OCI-LY1 (cell line): ENCODE data around the gene MACROD2.

Experiments used
- H2AFZ ChIP-seq: fragments of 200-600 bp; sonication (generic), shearing (Covaris generic); 2 replicates; pipeline ENCODE4 v1.6.0; 2014; ENCODE audit warnings: antibody characterized with exemption, mild to moderate bottlenecking, low read length
- H3F3A ChIP-seq: fragments of 200-600 bp; sonication (generic), shearing (Covaris generic); 2 replicates; pipeline ENCODE4 v1.6.0; 2014; ENCODE audit warnings: mild to moderate bottlenecking, antibody characterized with exemption, low read length, moderate library complexity; ENCODE audit not compliant: insufficient read depth
- H3K27ac ChIP-seq: fragments of 200-600 bp; sonication (generic); 2 replicates; pipeline ENCODE4 v1.5.1; 2014; ENCODE audit warnings: low read length, mixed run types, mild to moderate bottlenecking, low read depth; ENCODE audit not compliant: poor library complexity, severe bottlenecking
- H3K27me3 ChIP-seq: fragments of 200-600 bp; sonication (generic); 2 replicates; pipeline ENCODE4 v1.6.0; 2014; ENCODE audit warnings: antibody characterized with exemption, mild to moderate bottlenecking, low read length, moderate library complexity; ENCODE audit not compliant: insufficient read depth
- H3K36me3 ChIP-seq: fragments of 200-600 bp; sonication (generic); 2 replicates; pipeline ENCODE4 v1.6.1; 2014; ENCODE audit warnings: mild to moderate bottlenecking, antibody characterized with exemption, low read length, moderate library complexity, mixed read lengths; ENCODE audit not compliant: insufficient read depth
- H3K4me1 ChIP-seq: fragments of 200-600 bp; sonication (generic); 2 replicates; pipeline ENCODE4 v1.5.1; 2014; ENCODE audit warnings: mild to moderate bottlenecking, low read length, moderate library complexity; ENCODE audit not compliant: insufficient read depth, severe bottlenecking
- H3K4me2 ChIP-seq: fragments of 200-600 bp; sonication (generic), shearing (Covaris generic); 2 replicates; pipeline ENCODE4 v1.6.1; 2014; ENCODE audit warnings: low read length
- H3K4me3 ChIP-seq: fragments of 200-600 bp; sonication (generic); 2 replicates; pipeline ENCODE4 v1.5.1; 2014; ENCODE audit warnings: low read length, low read depth, mild to moderate bottlenecking, mixed read lengths; ENCODE audit not compliant: poor library complexity, severe bottlenecking
- H3K79me2 ChIP-seq: fragments of 200-600 bp; shearing (Covaris generic); 2 replicates; pipeline ENCODE4 v1.6.1; 2016; ENCODE audit warnings: mixed run types, low read length, mixed read lengths; ENCODE audit not compliant: insufficient read depth
- H3K9ac ChIP-seq: fragments of 200-600 bp; sonication (generic), shearing (Covaris generic); 2 replicates; pipeline ENCODE4 v1.6.1; 2014; ENCODE audit warnings: mild to moderate bottlenecking, low read length, mixed read lengths
- H3K9me2 ChIP-seq: fragments of 200-600 bp; sonication (generic), shearing (Covaris generic); 2 replicates; pipeline ENCODE4 v1.6.1; 2014; ENCODE audit warnings: low read depth, mild to moderate bottlenecking, low read length, mixed read lengths
- H3K9me3 ChIP-seq: fragments of 200-600 bp; shearing (Covaris generic); 2 replicates; pipeline ENCODE4 v1.6.1; 2014; ENCODE audit warnings: low read length, mixed read lengths
- H4K20me1 ChIP-seq: fragments of 200-600 bp; sonication (generic), shearing (Covaris generic); 2 replicates; pipeline ENCODE4 v1.6.0; 2016; ENCODE audit warnings: mild to moderate bottlenecking, low read length; ENCODE audit not compliant: insufficient read depth
- EZH2 ChIP-seq: fragments of 200-600 bp; sonication (generic), shearing (Covaris generic); IDR thresholded peaks from 2 replicates; pipeline ENCODE4 v1.8.0; 2017; ENCODE audit warnings: borderline replicate concordance, mixed run types, mild to moderate bottlenecking, antibody characterized with exemption, low read length, moderate library complexity, mixed read lengths
- TF ChIP-seq, protein P1 (sequence below): fragments of 200-600 bp; sonication (generic), shearing (Covaris generic); IDR thresholded peaks from 2 replicates; pipeline ENCODE4 v1.5.1; 2017; ENCODE audit warnings: mild to moderate bottlenecking, antibody characterized with exemption, low read length, moderate library complexity, mixed read lengths

Gene MACROD2

DNA sequence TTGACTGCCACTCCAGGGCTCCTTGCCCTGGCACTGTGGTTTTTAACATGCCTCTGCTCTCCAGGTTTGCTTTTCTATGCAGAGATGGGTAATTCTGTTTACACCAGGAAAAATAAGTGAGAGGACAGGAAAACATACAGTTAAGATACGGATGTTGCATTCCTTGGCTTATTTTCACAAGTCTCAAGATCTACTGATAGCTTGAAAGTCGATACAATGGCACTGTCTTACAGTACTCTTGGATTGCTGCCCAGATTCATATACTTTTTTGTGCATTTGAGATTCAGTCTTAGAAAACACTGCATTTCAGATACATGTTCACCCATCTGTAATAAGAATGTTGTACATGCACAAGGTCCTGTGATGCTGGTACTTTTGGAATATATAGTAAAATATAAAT lies 501.7 kb downstream of the MACROD2 start:
- no peaks in the 10 kb centered on the region for H3K27me3 ChIP-seq
- H2AFZ ChIP-seq = no peak overlapping the region
- no peaks in the 10 kb centered on the region for H4K20me1 ChIP-seq
- H3K4me1 ChIP-seq = no peaks in the 10 kb centered on the region
- H3K36me3 ChIP-seq = no peaks in the 10 kb centered on the region
- H3K9me2 ChIP-seq = no peaks in the 10 kb centered on the region
- TF ChIP-seq EZH2 = no peak
- TF ChIP-seq, protein P1, sequence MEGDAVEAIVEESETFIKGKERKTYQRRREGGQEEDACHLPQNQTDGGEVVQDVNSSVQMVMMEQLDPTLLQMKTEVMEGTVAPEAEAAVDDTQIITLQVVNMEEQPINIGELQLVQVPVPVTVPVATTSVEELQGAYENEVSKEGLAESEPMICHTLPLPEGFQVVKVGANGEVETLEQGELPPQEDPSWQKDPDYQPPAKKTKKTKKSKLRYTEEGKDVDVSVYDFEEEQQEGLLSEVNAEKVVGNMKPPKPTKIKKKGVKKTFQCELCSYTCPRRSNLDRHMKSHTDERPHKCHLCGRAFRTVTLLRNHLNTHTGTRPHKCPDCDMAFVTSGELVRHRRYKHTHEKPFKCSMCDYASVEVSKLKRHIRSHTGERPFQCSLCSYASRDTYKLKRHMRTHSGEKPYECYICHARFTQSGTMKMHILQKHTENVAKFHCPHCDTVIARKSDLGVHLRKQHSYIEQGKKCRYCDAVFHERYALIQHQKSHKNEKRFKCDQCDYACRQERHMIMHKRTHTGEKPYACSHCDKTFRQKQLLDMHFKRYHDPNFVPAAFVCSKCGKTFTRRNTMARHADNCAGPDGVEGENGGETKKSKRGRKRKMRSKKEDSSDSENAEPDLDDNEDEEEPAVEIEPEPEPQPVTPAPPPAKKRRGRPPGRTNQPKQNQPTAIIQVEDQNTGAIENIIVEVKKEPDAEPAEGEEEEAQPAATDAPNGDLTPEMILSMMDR = no peak
- no peaks in the 10 kb centered on the region for H3K9me3 ChIP-seq
- H3K79me2 ChIP-seq = no peaks in the 10 kb centered on the region
- no peak overlapping the region for H3K4me3 ChIP-seq
- H3K27ac ChIP-seq = no peak overlapping the region
- no peak overlapping the region for H3K9ac ChIP-seq
- H3F3A ChIP-seq = no peaks in the 10 kb centered on the region
- H3K4me2 ChIP-seq = no peak overlapping the region

DNA sequence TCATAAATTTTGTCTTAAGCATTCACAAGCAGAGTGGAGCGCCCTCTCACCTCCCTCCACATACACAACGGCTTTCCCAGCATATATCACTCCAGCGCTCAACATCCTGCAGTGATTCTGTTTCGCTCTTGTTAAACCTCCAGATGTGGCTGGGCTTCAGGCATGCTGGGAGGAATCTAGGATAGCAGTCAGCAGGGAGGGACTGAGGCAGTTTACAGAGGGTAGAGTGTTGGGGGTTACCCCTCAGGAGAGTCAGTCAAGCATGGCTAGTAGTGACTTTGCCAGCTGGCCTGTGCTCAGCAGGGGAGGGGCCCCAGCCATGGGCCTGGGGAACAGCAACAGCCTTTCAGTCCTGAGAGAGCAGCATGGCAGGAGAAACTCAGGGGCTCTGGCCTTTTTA lies 503.5 kb downstream of the MACROD2 start:
- Histone ChIP-seq H3K9me2 (no peaks in the 10 kb centered on the region), H2AFZ (no peak overlapping the region), H3K27ac (no peak overlapping the region), H3K79me2 (no peaks in the 10 kb centered on the region), H3K9ac (no peak overlapping the region), H3K4me3 (no peak overlapping the region), H4K20me1 (no peaks in the 10 kb centered on the region), H3F3A (no peaks in the 10 kb centered on the region), H3K4me2 (no peak overlapping the region), H3K9me3 (no peaks in the 10 kb centered on the region), H3K36me3 (no peaks in the 10 kb centered on the region), H3K27me3 (no peaks in the 10 kb centered on the region), H3K4me1 (no peaks in the 10 kb centered on the region)
- TF ChIP-seq EZH2 = no peak
- TF ChIP-seq, protein P1 = no peak

DNA sequence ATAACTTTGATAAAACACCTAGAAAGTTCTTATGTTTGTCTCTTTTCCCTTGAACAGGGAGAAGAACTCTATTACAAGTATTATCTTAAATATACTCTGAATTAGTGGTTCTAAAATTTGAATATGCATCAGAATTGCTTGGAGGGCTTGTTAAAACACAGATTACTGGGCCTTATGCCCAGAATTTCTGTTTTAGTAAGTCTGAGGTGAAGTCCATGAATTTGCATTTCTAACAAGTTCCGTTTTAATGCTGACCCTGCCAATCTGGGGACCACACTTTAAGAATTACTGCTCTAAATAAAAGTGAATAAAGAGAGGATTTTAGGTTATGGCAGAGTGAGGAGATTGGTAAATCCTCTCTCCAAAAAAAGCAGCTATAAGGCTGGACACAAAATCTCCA lies 510.2 kb downstream of the MACROD2 start:
- Histone ChIP-seq H4K20me1 (no peaks in the 10 kb centered on the region), H3K36me3 (no peaks in the 10 kb centered on the region), H3K4me2 (no peak overlapping the region), H3K9ac (no peak overlapping the region), H3K79me2 (no peaks in the 10 kb centered on the region), H3K27me3 (no peaks in the 10 kb centered on the region), H2AFZ (no peak overlapping the region), H3K9me2 (no peaks in the 10 kb centered on the region), H3F3A (no peaks in the 10 kb centered on the region), H3K9me3 (no peaks in the 10 kb centered on the region), H3K27ac (no peak overlapping the region), H3K4me3 (no peak overlapping the region), H3K4me1 (no peaks in the 10 kb centered on the region)
- TF ChIP-seq, protein P1 = no peak
- TF ChIP-seq EZH2 = no peak
